Measurements from ENCODE around the gene KLC3.

GRCh38 chr19:45340899-45341453 lies 426 bp downstream of the KLC3 start:
- no peak for TF ChIP-seq CTCF (IDR thresholded peaks at IDR 0.05)
- no peak for TF ChIP-seq POLR2A (IDR thresholded peaks at IDR 0.05)

Data from esophagus squamous epithelium (tissue), 4 donors.